Esophagus muscularis mucosa (tissue), 4 donors: ENCODE data around the gene SIK1. TPM values are rescaled to one million over a fixed set of nuclear protein-coding genes. Genes with fewer than 3 reads are reported as not detected.
"Not testable (repeated sequence)": the region's sequence is repeated elsewhere in the genome, so short reads cannot be mapped to it uniquely, and the experiment has no call there.

Experiments used
- DNase-seq: peaks from one replicate; pipeline ENCODE4 v3.0.0-alpha.2; 2017; ENCODE audit errors: extremely low spot score
- H3K27ac ChIP-seq, 4 donors: fragments of 200-600 bp; sonication (generic); replicated peaks in 1 of 4; 1 replicate in 3 of 4; 2 replicates in 1 of 4; pipeline ENCODE4 v1.5.1; 2016 to 2019; ENCODE audit warnings: mild to moderate bottlenecking in 1 of 4
- H3K27me3 ChIP-seq, 4 donors: fragments of 200-600 bp; sonication (generic); one replicate each; pipeline versions ENCODE4 v1.5.1 to v1.6.0; 2016 to 2019
- H3K36me3 ChIP-seq, 4 donors: fragments of 200-600 bp; sonication (generic); one replicate each; pipeline ENCODE4 v1.5.1; 2016 to 2019
- H3K4me1 ChIP-seq, 4 donors: fragments of 200-600 bp; sonication (generic); one replicate each; pipeline ENCODE4 v1.5.1; 2016 to 2019
- H3K4me3 ChIP-seq, 4 donors: fragments of 200-600 bp; sonication (generic); 1 replicate in 2 of 4; 2 replicates in 2 of 4; pipeline ENCODE4 v1.5.1; 2016 to 2019; ENCODE audit warnings: mild to moderate bottlenecking in 4 of 4, moderate library complexity in 1 of 4
- H3K9me3 ChIP-seq, 4 donors: fragments of 200-600 bp; sonication (generic); 1 replicate in 3 of 4; 2 replicates in 1 of 4; pipeline ENCODE4 v1.5.1; 2016 to 2019
- WGBS: methylation state at CpG from one replicate; pipeline ENCODE4 v1.1.5; 2018; 5-methylcytosine and 5-hydroxymethylcytosine counted together
- intact Hi-C: fragments of 100-400 bp; cut with DNase I; formaldehyde crosslinking; loops from one replicate; pipeline ENCODE4 v1.15.1; 2023
- total RNA-seq, 4 donors: library from RNA; depleted of rRNA; stranded (reverse); fragments of >200 nt; gene quantifications; one replicate each; pipeline versions ENCODE4 v1.1.0 to v1.2.1, GENCODE V29; 2016

The SIK1 gene
- total RNA-seq, 4 donors from 2014 or later = 3.2 to 11.5 (median 4.3) TPM

GRCh38 chr21:43430830-43431416 is 4.0 kb upstream of the SIK1 start:
- DNase-seq, H3K27ac ChIP-seq, H3K27me3 ChIP-seq, intact Hi-C loops, H3K36me3 ChIP-seq, H3K4me3 ChIP-seq, H3K4me1 ChIP-seq, H3K9me3 ChIP-seq: not testable (repeated sequence)
- WGBS = no CpG with 5 or more reads among the region's 17 CpGs

- H3K9me3 ChIP-seq, intact Hi-C loops, H3K36me3 ChIP-seq, DNase-seq, H3K4me3 ChIP-seq, H3K27me3 ChIP-seq, H3K27ac ChIP-seq, H3K4me1 ChIP-seq: not testable (repeated sequence)
- no CpG with 5 or more reads among the region's 6 CpGs for WGBS
These were observed 2.0 kb upstream of the SIK1 start for GRCh38 chr21:43428964-43429363.

GRCh38 chr21:43427242-43427559 is 270 bp upstream of the SIK1 start:
- H3K4me3 ChIP-seq, H3K27ac ChIP-seq, H3K27me3 ChIP-seq, H3K36me3 ChIP-seq, H3K9me3 ChIP-seq, DNase-seq, intact Hi-C loops, H3K4me1 ChIP-seq: not testable (repeated sequence)
- WGBS = no CpG with 5 or more reads among the region's 53 CpGs

GRCh38 chr21:43426004-43426403 is 927 bp downstream of the SIK1 start:
- H3K27me3 ChIP-seq, intact Hi-C loops, H3K36me3 ChIP-seq, H3K4me1 ChIP-seq, H3K4me3 ChIP-seq, DNase-seq, H3K27ac ChIP-seq, H3K9me3 ChIP-seq: not testable (repeated sequence)
- WGBS = no CpG with 5 or more reads among the region's 43 CpGs

- intact Hi-C loops = not testable (repeated sequence)
These were observed 7.5 kb downstream of the SIK1 start for GRCh38 chr21:43419475-43419874.

GRCh38 chr21:43414576-43414975 is 12.4 kb downstream of the SIK1 start:
- not testable (repeated sequence) for DNase-seq
- WGBS = no CpG with 5 or more reads among the region's 5 CpGs

More at GRCh38 chr21:43419475-43419874, 7.5 kb downstream of the SIK1 start:
- no CpG with 5 or more reads among the region's 15 CpGs for WGBS
- not testable (repeated sequence) for H3K27ac ChIP-seq, H3K9me3 ChIP-seq, H3K27me3 ChIP-seq, H3K4me1 ChIP-seq, H3K4me3 ChIP-seq, DNase-seq, H3K36me3 ChIP-seq

GRCh38 chr21:43412020-43412788 is 14.7 kb downstream of the SIK1 start:
- H3K27ac ChIP-seq, intact Hi-C loops, H3K4me3 ChIP-seq, H3K9me3 ChIP-seq, H3K36me3 ChIP-seq, DNase-seq, H3K27me3 ChIP-seq, H3K4me1 ChIP-seq: not testable (repeated sequence)
- WGBS = no CpG with 5 or more reads among the region's 28 CpGs

More at GRCh38 chr21:43414576-43414975, 12.4 kb downstream of the SIK1 start:
- intact Hi-C loops, H3K9me3 ChIP-seq, H3K27me3 ChIP-seq, H3K36me3 ChIP-seq, H3K4me3 ChIP-seq, H3K27ac ChIP-seq, H3K4me1 ChIP-seq: not testable (repeated sequence)

- H3K9me3 ChIP-seq, intact Hi-C loops, H3K4me3 ChIP-seq, H3K4me1 ChIP-seq, DNase-seq, H3K36me3 ChIP-seq, H3K27ac ChIP-seq, H3K27me3 ChIP-seq: not testable (repeated sequence)
- WGBS = no CpG with 5 or more reads among the region's 27 CpGs
These were observed 16.4 kb downstream of the SIK1 start for GRCh38 chr21:43410456-43411068.

- H3K36me3 ChIP-seq, H3K9me3 ChIP-seq, H3K27me3 ChIP-seq, H3K27ac ChIP-seq, DNase-seq, intact Hi-C loops, H3K4me3 ChIP-seq, H3K4me1 ChIP-seq: not testable (repeated sequence)
- no CpG with 5 or more reads among the region's 13 CpGs for WGBS
These were observed 19.8 kb downstream of the SIK1 start for GRCh38 chr21:43407139-43407538.

GRCh38 chr21:43404450-43404849 is 22.5 kb downstream of the SIK1 start:
- WGBS = no CpG with 5 or more reads among the region's 14 CpGs
- intact Hi-C loops, DNase-seq: not testable (repeated sequence)

GRCh38 chr21:43403651-43404430 is 23.1 kb downstream of the SIK1 start:
- H3K4me3 ChIP-seq, H3K36me3 ChIP-seq, DNase-seq, H3K9me3 ChIP-seq, H3K27ac ChIP-seq, intact Hi-C loops, H3K27me3 ChIP-seq, H3K4me1 ChIP-seq: not testable (repeated sequence)
- WGBS = no CpG with 5 or more reads among the region's 22 CpGs

More at GRCh38 chr21:43404450-43404849, 22.5 kb downstream of the SIK1 start:
- H3K27ac ChIP-seq, H3K4me3 ChIP-seq, H3K27me3 ChIP-seq, H3K36me3 ChIP-seq, H3K4me1 ChIP-seq, H3K9me3 ChIP-seq: not testable (repeated sequence)

GRCh38 chr21:43401125-43401524 is 25.8 kb downstream of the SIK1 start:
- H3K27me3 ChIP-seq, H3K36me3 ChIP-seq, H3K4me1 ChIP-seq, H3K9me3 ChIP-seq, DNase-seq, H3K27ac ChIP-seq, H3K4me3 ChIP-seq, intact Hi-C loops: not testable (repeated sequence)
- WGBS = no CpG with 5 or more reads among the region's 11 CpGs
